Natural killer cell (primary cell): ENCODE results near the gene TULP3. TPM values are rescaled to one million over a fixed set of nuclear protein-coding genes. Genes with fewer than 3 reads are reported as not detected.

Source experiments
- ATAC-seq, 3 donors: fragments of 150-1000 bp in 2 of 3; fragments of 200-7000 bp in 1 of 3; cut with Tn5 transposase; 1 replicate in 1 of 3; 2 replicates in 2 of 3; pipeline ENCODE4 v1.10.0; 2021; ENCODE audit warnings: mild to moderate bottlenecking in 2 of 3, moderate library complexity in 2 of 3
- DNase-seq, 2 donors: peaks; one replicate each; pipeline versions ENCODE4 v3.0.0 to v3.0.0-alpha.2; 2013 to 2021; ENCODE audit warnings: mixed read lengths in 1 of 2
- H3K27ac ChIP-seq: one replicate; pipeline ENCODE4 v1.5.1; 2013; ENCODE audit warnings: mild to moderate bottlenecking, low read length
- H3K27me3 ChIP-seq: one replicate; pipeline ENCODE4 v1.6.1; 2013; ENCODE audit warnings: low read length; ENCODE audit not compliant: control insufficient read depth, insufficient read depth
- H3K36me3 ChIP-seq: one replicate; pipeline ENCODE4 v1.6.1; 2013; ENCODE audit warnings: low read length; ENCODE audit not compliant: control insufficient read depth, insufficient read depth
- H3K4me1 ChIP-seq: one replicate; pipeline ENCODE4 v1.6.1; 2013; ENCODE audit warnings: low read length; ENCODE audit not compliant: control insufficient read depth, insufficient read depth
- H3K4me3 ChIP-seq: one replicate; pipeline ENCODE4 v1.5.1; 2013; ENCODE audit warnings: low read length
- H3K9me3 ChIP-seq: one replicate; pipeline ENCODE4 v1.6.1; 2013; ENCODE audit warnings: low read length; ENCODE audit not compliant: control insufficient read depth, insufficient read depth
- H3K27ac Mint-ChIP-seq, 2 donors: one replicate each; pipeline ENCODE4 v1.8.0; 2022; ENCODE audit warnings: mild to moderate bottlenecking in 2 of 2, mixed read lengths in 2 of 2, moderate library complexity in 1 of 2
- H3K27me3 Mint-ChIP-seq, 2 donors: one replicate each; pipeline ENCODE4 v1.8.0; 2022; ENCODE audit warnings: low read depth in 2 of 2, mixed read lengths in 2 of 2
- H3K36me3 Mint-ChIP-seq: one replicate; pipeline ENCODE4 v1.8.0; 2022; ENCODE audit warnings: mixed read lengths
- H3K4me1 Mint-ChIP-seq, 2 donors: one replicate each; pipeline ENCODE4 v1.8.0; 2022; ENCODE audit warnings: mixed read lengths in 2 of 2
- H3K4me3 Mint-ChIP-seq: one replicate; pipeline ENCODE4 v1.8.0; 2022; ENCODE audit warnings: mild to moderate bottlenecking, moderate library complexity, mixed read lengths
- H3K9me3 Mint-ChIP-seq, 2 donors: one replicate each; pipeline ENCODE4 v1.8.0; 2022; ENCODE audit warnings: mixed read lengths in 2 of 2
- CTCF ChIP-seq: fragments of 200-600 bp; IDR thresholded peaks from one replicate; pipeline ENCODE4 v1.8.0; 2022; ENCODE audit warnings: antibody characterized with exemption
- WGBS: methylation state at CpG from one replicate; pipeline ENCODE4 v1.1.7; 2013; ENCODE audit warnings: missing lambda C conversion rate; ENCODE audit not compliant: insufficient coverage; 5-methylcytosine and 5-hydroxymethylcytosine counted together
- intact Hi-C: fragments of 100-400 bp; cut with micrococcal nuclease; formaldehyde crosslinking; loops from one replicate; pipeline ENCODE4 v1.14.2; 2022
- total RNA-seq, 4 donors: library from RNA; stranded (reverse); fragments of 120-200 nt in 1 of 4; gene quantifications; one replicate each; pipeline versions ENCODE4 v1.2.3 to v1.2.4, GENCODE V29; 2013 to 2022

Gene TULP3
- total RNA-seq, 3 donors from 2014 or later (not counting 1 experiment from before 2014, with no cell fraction given) = 5.1 to 8.7 (median 6.2) TPM

- ATAC-seq (no peak), DNase-seq (no peak)
- H3K27me3 Mint-ChIP-seq = peaks cover 0 to 4% of the 10 kb centered on the region in 2 donors
- Histone ChIP-seq H3K9me3 (no peaks in the 10 kb centered on the region), H3K4me1 (no peaks in the 10 kb centered on the region), H3K36me3 (no peaks in the 10 kb centered on the region), H3K27me3 (no peaks in the 10 kb centered on the region), H3K4me3 (no peak overlapping the region), H3K27ac (no peak overlapping the region)
- H3K4me3 Mint-ChIP-seq = no peak overlapping the region
- H3K4me1 Mint-ChIP-seq = no peaks in the 10 kb centered on the region
- no peaks in the 10 kb centered on the region for H3K36me3 Mint-ChIP-seq
- H3K27ac Mint-ChIP-seq = no peak overlapping the region
- TF ChIP-seq CTCF = no peak
- WGBS = 86% methylated on average over 5 of the region's 6 CpGs
- intact Hi-C loops = no loop called here
- no peaks in the 10 kb centered on the region for H3K9me3 Mint-ChIP-seq
Observed at GRCh38 chr12:2976581-2976996, 85.9 kb downstream of the TULP3 start.

DNA sequence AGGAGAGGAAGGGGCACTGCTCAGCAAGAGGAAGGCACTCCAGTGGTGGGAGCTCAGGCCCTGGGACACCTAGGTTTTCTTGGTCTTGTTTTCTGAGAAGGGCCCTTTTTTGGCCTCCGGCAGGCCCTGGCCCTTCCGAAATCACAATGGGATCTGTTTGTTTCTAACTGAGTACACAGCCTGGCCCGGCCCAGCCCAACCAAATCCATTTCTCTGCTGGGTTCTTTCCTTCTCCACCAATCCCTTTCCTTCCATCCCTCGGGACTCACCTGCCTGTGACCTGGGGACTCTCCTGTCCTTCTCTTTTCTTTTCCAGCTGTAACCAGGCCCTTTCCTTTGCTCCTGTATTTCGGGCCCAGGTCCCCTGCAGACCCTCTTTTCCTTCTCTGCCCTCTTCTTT, 87.1 kb downstream of the TULP3 start:
- intact Hi-C loops = no loop called here
- no peak overlapping the region for H3K4me3 ChIP-seq
- H3K36me3 Mint-ChIP-seq = no peaks in the 10 kb centered on the region
- H3K27me3 ChIP-seq = no peaks in the 10 kb centered on the region
- H3K9me3 ChIP-seq = no peaks in the 10 kb centered on the region
- no peak overlapping the region for H3K4me3 Mint-ChIP-seq
- DNase-seq (no peak), ATAC-seq (no peak)
- no peak overlapping the region for H3K27ac Mint-ChIP-seq
- WGBS = 86% methylated on average over 5 of the region's 5 CpGs
- TF ChIP-seq CTCF = no peak
- no peak overlapping the region for H3K27ac ChIP-seq
- no peaks in the 10 kb centered on the region for H3K4me1 Mint-ChIP-seq
- peaks cover 0 to 4% of the 10 kb centered on the region in 2 donors for H3K27me3 Mint-ChIP-seq
- no peaks in the 10 kb centered on the region for H3K9me3 Mint-ChIP-seq
- no peaks in the 10 kb centered on the region for H3K4me1 ChIP-seq
- H3K36me3 ChIP-seq = no peaks in the 10 kb centered on the region

GRCh38 chr12:2979806-2980205, 89.1 kb downstream of the TULP3 start:
- 80% methylated on average over 4 of the region's 4 CpGs for WGBS

More at GRCh38 chr12:2979806-2980205, 89.1 kb downstream of the TULP3 start:
- Histone ChIP-seq H3K27ac (no peak overlapping the region), H3K4me3 (no peak overlapping the region), H3K4me1 (no peaks in the 10 kb centered on the region), H3K27me3 (no peaks in the 10 kb centered on the region), H3K36me3 (no peaks in the 10 kb centered on the region), H3K9me3 (no peaks in the 10 kb centered on the region)
- H3K9me3 Mint-ChIP-seq = no peaks in the 10 kb centered on the region
- no peak overlapping the region for H3K27ac Mint-ChIP-seq
- H3K36me3 Mint-ChIP-seq = no peaks in the 10 kb centered on the region
- H3K4me1 Mint-ChIP-seq = no peaks in the 10 kb centered on the region
- DNase-seq (no peak), ATAC-seq (no peak)
- intact Hi-C loops = no loop called here
- TF ChIP-seq CTCF = no peak
- no peak overlapping the region for H3K4me3 Mint-ChIP-seq
- H3K27me3 Mint-ChIP-seq = peaks cover 0 to 4% of the 10 kb centered on the region in 2 donors
